ENCODE measurements around the gene AKT3.

DNA sequence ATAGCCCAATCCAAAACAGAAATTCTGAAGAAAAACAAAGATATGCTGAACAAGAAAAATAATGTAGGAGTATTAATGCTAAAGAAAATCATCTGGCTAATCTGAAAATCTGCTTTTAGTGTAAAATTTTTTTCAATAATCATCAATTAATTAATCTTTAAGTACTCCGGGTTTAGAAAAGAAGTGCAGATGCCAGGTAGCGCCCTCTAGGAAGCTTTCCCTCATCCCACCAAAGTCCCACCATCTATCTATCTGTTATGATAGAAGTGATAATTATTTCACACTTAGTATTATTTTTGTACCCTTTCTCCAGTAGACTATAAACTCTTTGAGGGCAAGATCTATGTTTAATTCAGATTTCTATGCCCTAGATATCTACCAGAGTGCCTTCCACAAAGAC, 240.3 kb downstream of the AKT3 start:
- TF ChIP-seq, protein P1, sequence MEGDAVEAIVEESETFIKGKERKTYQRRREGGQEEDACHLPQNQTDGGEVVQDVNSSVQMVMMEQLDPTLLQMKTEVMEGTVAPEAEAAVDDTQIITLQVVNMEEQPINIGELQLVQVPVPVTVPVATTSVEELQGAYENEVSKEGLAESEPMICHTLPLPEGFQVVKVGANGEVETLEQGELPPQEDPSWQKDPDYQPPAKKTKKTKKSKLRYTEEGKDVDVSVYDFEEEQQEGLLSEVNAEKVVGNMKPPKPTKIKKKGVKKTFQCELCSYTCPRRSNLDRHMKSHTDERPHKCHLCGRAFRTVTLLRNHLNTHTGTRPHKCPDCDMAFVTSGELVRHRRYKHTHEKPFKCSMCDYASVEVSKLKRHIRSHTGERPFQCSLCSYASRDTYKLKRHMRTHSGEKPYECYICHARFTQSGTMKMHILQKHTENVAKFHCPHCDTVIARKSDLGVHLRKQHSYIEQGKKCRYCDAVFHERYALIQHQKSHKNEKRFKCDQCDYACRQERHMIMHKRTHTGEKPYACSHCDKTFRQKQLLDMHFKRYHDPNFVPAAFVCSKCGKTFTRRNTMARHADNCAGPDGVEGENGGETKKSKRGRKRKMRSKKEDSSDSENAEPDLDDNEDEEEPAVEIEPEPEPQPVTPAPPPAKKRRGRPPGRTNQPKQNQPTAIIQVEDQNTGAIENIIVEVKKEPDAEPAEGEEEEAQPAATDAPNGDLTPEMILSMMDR (IDR thresholded peaks at IDR 0.05), result no peak
- TF ChIP-seq POLR2A (IDR thresholded peaks at IDR 0.05) (no peak), EP300 (IDR thresholded peaks at IDR 0.05) (no peak), POLR2AphosphoS5 (IDR thresholded peaks at IDR 0.05) (no peak)

Measured in sigmoid colon (tissue), 4 donors.